HEK293 (cell line): ENCODE measurements around the gene KIFAP3.

ENCODE experiments used
- BCL6B ChIP-seq: fragments of 450-650 bp; formaldehyde crosslinking; IDR thresholded peaks from 2 replicates; pipeline ENCODE4 v1.5.1; 2017; ENCODE audit warnings: missing biosample characterization, missing genetic modification characterization
- CTCF ChIP-seq: fragments of 450-650 bp; formaldehyde crosslinking; IDR thresholded peaks from 2 replicates; pipeline ENCODE4 v1.5.1; 2016; ENCODE audit warnings: missing biosample characterization, missing genetic modification characterization
- MEIS1 ChIP-seq: sonication (generic); formaldehyde crosslinking; IDR thresholded peaks from 2 replicates; pipeline ENCODE4 v1.8.1; 2022; ENCODE audit warnings: missing genetic modification reagents, mild to moderate bottlenecking, borderline replicate concordance
- ZBTB7A ChIP-seq: fragments of 450-650 bp; formaldehyde crosslinking; IDR thresholded peaks from 2 replicates; pipeline ENCODE4 v1.5.1; 2016; ENCODE audit warnings: low read depth, missing biosample characterization, missing genetic modification characterization
- ZNF121 ChIP-seq: fragments of 450-650 bp; formaldehyde crosslinking; IDR thresholded peaks from 2 replicates; pipeline ENCODE4 v1.5.1; 2016; ENCODE audit warnings: missing biosample characterization, missing genetic modification characterization
- ZNF146 ChIP-seq: fragments of 450-650 bp; formaldehyde crosslinking; IDR thresholded peaks from 2 replicates; pipeline ENCODE4 v1.5.1; 2016; ENCODE audit warnings: missing biosample characterization, missing genetic modification characterization
- TF ChIP-seq, protein P1 (sequence below): fragments of 450-650 bp; formaldehyde crosslinking; IDR thresholded peaks from 2 replicates; pipeline ENCODE4 v1.5.1; 2016; ENCODE audit warnings: missing biosample characterization, missing genetic modification characterization
- TF ChIP-seq, protein P2 (sequence below): fragments of 450-650 bp; formaldehyde crosslinking; conservative IDR thresholded peaks from 2 replicates; pipeline ENCODE4 v1.5.1; 2016; ENCODE audit warnings: low read depth, missing biosample characterization, missing genetic modification characterization

DNA sequence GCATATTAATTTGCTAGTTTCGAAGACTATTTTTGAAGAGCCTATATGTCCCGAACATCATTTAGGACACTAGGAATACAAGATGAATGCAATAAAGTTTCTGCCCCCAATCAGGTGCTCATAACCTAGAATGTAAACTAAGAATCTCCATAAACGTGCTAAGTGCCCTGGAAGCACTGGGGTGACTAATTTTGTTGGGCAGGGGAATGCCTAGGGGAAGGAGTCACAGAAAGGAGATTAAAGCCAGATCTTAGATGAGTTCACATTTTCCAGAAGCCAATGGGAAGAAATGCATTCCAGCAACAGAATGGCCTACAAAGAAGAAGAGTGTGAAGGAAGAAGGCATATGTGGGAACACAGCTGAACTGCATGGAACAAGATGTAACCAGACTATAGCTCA is 200.3 kb downstream of the KIFAP3 start:
- TF ChIP-seq, protein P1, sequence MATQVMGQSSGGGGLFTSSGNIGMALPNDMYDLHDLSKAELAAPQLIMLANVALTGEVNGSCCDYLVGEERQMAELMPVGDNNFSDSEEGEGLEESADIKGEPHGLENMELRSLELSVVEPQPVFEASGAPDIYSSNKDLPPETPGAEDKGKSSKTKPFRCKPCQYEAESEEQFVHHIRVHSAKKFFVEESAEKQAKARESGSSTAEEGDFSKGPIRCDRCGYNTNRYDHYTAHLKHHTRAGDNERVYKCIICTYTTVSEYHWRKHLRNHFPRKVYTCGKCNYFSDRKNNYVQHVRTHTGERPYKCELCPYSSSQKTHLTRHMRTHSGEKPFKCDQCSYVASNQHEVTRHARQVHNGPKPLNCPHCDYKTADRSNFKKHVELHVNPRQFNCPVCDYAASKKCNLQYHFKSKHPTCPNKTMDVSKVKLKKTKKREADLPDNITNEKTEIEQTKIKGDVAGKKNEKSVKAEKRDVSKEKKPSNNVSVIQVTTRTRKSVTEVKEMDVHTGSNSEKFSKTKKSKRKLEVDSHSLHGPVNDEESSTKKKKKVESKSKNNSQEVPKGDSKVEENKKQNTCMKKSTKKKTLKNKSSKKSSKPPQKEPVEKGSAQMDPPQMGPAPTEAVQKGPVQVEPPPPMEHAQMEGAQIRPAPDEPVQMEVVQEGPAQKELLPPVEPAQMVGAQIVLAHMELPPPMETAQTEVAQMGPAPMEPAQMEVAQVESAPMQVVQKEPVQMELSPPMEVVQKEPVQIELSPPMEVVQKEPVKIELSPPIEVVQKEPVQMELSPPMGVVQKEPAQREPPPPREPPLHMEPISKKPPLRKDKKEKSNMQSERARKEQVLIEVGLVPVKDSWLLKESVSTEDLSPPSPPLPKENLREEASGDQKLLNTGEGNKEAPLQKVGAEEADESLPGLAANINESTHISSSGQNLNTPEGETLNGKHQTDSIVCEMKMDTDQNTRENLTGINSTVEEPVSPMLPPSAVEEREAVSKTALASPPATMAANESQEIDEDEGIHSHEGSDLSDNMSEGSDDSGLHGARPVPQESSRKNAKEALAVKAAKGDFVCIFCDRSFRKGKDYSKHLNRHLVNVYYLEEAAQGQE (tag by site-specific recombination), result no peak
- TF ChIP-seq CTCF (no peak), ZNF121 (tag by site-specific recombination) (no peak), ZNF146 (tag by site-specific recombination) (no peak), BCL6B (no peak), ZBTB7A (no peak), MEIS1 (CRISPR knock-in tag) (no peak)
- TF ChIP-seq, protein P2, sequence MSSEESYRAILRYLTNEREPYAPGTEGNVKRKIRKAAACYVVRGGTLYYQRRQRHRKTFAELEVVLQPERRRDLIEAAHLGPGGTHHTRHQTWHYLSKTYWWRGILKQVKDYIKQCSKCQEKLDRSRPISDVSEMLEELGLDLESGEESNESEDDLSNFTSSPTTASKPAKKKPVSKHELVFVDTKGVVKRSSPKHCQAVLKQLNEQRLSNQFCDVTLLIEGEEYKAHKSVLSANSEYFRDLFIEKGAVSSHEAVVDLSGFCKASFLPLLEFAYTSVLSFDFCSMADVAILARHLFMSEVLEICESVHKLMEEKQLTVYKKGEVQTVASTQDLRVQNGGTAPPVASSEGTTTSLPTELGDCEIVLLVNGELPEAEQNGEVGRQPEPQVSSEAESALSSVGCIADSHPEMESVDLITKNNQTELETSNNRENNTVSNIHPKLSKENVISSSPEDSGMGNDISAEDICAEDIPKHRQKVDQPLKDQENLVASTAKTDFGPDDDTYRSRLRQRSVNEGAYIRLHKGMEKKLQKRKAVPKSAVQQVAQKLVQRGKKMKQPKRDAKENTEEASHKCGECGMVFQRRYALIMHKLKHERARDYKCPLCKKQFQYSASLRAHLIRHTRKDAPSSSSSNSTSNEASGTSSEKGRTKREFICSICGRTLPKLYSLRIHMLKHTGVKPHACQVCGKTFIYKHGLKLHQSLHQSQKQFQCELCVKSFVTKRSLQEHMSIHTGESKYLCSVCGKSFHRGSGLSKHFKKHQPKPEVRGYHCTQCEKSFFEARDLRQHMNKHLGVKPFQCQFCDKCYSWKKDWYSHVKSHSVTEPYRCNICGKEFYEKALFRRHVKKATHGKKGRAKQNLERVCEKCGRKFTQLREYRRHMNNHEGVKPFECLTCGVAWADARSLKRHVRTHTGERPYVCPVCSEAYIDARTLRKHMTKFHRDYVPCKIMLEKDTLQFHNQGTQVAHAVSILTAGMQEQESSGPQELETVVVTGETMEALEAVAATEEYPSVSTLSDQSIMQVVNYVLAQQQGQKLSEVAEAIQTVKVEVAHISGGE, result no peak
